Measurements from ENCODE around the gene MRPL19.
"Not testable (repeated sequence)": the region's sequence is repeated elsewhere in the genome, so short reads cannot be mapped to it uniquely, and the experiment has no call there.

The MRPL19 gene

GRCh38 chr2:75667884-75668283, 21.3 kb downstream of the MRPL19 start:
- no peak for DNase-seq (ENCODE audit: low spot score)

- not testable (repeated sequence) for DNase-seq (ENCODE audit: low spot score)
These were observed 28.8 kb downstream of the MRPL19 start for GRCh38 chr2:75675423-75675822.

GRCh38 chr2:75675908-75676307, 29.3 kb downstream of the MRPL19 start:
- DNase-seq (ENCODE audit: low spot score): no peak

- DNase-seq (ENCODE audit: low spot score): no peak
These were observed 29.9 kb downstream of the MRPL19 start for GRCh38 chr2:75676464-75676863.

- DNase-seq (ENCODE audit: low spot score): no peak
These were observed 33.0 kb downstream of the MRPL19 start for GRCh38 chr2:75679556-75679955.

- no peak for DNase-seq (ENCODE audit: low spot score)
These were observed 33.8 kb downstream of the MRPL19 start for GRCh38 chr2:75680402-75680801.

- DNase-seq (ENCODE audit: low spot score): not testable (repeated sequence)
These were observed 36.8 kb downstream of the MRPL19 start for GRCh38 chr2:75683430-75683829.

- no peak for DNase-seq (ENCODE audit: low spot score)
These were observed 41.6 kb downstream of the MRPL19 start for GRCh38 chr2:75688196-75688595.

GRCh38 chr2:75698918-75699317, 52.3 kb downstream of the MRPL19 start:
- DNase-seq (ENCODE audit: low spot score): no peak

GRCh38 chr2:75702593-75702992, 56.0 kb downstream of the MRPL19 start:
- DNase-seq (ENCODE audit: low spot score): no peak

- DNase-seq (ENCODE audit: low spot score): no peak
These were observed 57.2 kb downstream of the MRPL19 start for GRCh38 chr2:75703589-75704287.

GRCh38 chr2:75705921-75706320, 59.3 kb downstream of the MRPL19 start:
- DNase-seq (ENCODE audit: low spot score): no peak

GRCh38 chr2:75707901-75708300, 61.3 kb downstream of the MRPL19 start:
- DNase-seq (ENCODE audit: low spot score): no peak

- DNase-seq (ENCODE audit: low spot score): no peak
These were observed 62.7 kb downstream of the MRPL19 start for GRCh38 chr2:75709297-75709696.

GRCh38 chr2:75710220-75710576, 63.6 kb downstream of the MRPL19 start:
- no peak for DNase-seq (ENCODE audit: low spot score)

GRCh38 chr2:75710577-75711253, 64.1 kb downstream of the MRPL19 start, which contains the start of gene GCFC2:
Gene GCFC2, minus strand, starts transcription at chr2:75710915. Its CDS starts 60 bp downstream, at chr2:75710855.
- DNase-seq (ENCODE audit: low spot score): peak; percentile 80

- DNase-seq (ENCODE audit: low spot score): not testable (repeated sequence)
These were observed 65.0 kb downstream of the MRPL19 start for GRCh38 chr2:75711590-75711989.

- DNase-seq (ENCODE audit: low spot score): no peak
These were observed 69.8 kb downstream of the MRPL19 start for GRCh38 chr2:75716406-75716805.

GRCh38 chr2:75719616-75720015, 73.0 kb downstream of the MRPL19 start:
- no peak for DNase-seq (ENCODE audit: low spot score)

GRCh38 chr2:75720525-75720924, 73.9 kb downstream of the MRPL19 start:
- DNase-seq (ENCODE audit: low spot score): no peak

GRCh38 chr2:75722687-75723086, 76.1 kb downstream of the MRPL19 start:
- no peak for DNase-seq (ENCODE audit: low spot score)

- no peak for DNase-seq (ENCODE audit: low spot score)
These were observed 82.2 kb downstream of the MRPL19 start for GRCh38 chr2:75728614-75729419.

- no peak for DNase-seq (ENCODE audit: low spot score)
These were observed 83.3 kb downstream of the MRPL19 start for GRCh38 chr2:75729861-75730260.

Data from CD4-positive, alpha-beta T cell treated with Interleukin-6 at 100 ng/mL for 8 hours (primary cell).